OCI-LY3 (cell line): Measurements from ENCODE around the gene HNRNPA1.

Source experiments
- EZH2phosphoT487 ChIP-seq: fragments of 200-600 bp; shearing (Covaris generic); IDR thresholded peaks from 2 replicates; pipeline ENCODE4 v1.6.1; 2018; ENCODE audit warnings: antibody characterized with exemption, mixed run types, low read depth
- TF ChIP-seq, protein P1 (sequence below): fragments of 200-600, 300-600 bp; sonication (generic); IDR thresholded peaks from 2 replicates; pipeline ENCODE4 v1.5.1; 2014; ENCODE audit warnings: antibody characterized with exemption, low read length, low read depth

- TF ChIP-seq, protein P1, sequence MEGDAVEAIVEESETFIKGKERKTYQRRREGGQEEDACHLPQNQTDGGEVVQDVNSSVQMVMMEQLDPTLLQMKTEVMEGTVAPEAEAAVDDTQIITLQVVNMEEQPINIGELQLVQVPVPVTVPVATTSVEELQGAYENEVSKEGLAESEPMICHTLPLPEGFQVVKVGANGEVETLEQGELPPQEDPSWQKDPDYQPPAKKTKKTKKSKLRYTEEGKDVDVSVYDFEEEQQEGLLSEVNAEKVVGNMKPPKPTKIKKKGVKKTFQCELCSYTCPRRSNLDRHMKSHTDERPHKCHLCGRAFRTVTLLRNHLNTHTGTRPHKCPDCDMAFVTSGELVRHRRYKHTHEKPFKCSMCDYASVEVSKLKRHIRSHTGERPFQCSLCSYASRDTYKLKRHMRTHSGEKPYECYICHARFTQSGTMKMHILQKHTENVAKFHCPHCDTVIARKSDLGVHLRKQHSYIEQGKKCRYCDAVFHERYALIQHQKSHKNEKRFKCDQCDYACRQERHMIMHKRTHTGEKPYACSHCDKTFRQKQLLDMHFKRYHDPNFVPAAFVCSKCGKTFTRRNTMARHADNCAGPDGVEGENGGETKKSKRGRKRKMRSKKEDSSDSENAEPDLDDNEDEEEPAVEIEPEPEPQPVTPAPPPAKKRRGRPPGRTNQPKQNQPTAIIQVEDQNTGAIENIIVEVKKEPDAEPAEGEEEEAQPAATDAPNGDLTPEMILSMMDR, result no peak
- TF ChIP-seq EZH2phosphoT487, result no peak
Measured at GRCh38 chr12:54265364-54265812, 15.1 kb upstream of the HNRNPA1 start.
